ENCODE measurements around the gene NKD2.

The NKD2 gene

DNA sequence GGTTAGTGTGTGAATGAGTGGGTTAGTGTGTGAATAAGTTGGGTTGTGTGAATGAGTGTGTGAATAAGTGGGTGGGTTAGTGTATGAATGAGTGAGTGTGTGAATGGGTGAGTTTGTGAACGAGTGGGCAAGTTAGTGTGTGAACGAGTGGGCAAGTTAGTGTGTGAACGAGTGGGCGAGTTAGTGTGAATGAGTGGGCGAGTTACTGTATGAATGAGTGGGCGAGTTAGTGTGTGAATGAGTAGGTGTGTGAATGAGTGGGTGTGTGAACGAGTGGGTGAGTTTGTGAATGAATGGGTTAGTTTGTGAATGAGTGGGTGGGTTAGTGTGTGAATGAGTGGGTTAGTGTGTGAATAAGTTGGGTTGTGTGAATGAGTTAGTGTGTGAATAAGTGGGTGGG is 34.7 kb downstream of the NKD2 start:
- DNase-seq (ENCODE audit: low read depth in 2 of 2) = no peak

DNA sequence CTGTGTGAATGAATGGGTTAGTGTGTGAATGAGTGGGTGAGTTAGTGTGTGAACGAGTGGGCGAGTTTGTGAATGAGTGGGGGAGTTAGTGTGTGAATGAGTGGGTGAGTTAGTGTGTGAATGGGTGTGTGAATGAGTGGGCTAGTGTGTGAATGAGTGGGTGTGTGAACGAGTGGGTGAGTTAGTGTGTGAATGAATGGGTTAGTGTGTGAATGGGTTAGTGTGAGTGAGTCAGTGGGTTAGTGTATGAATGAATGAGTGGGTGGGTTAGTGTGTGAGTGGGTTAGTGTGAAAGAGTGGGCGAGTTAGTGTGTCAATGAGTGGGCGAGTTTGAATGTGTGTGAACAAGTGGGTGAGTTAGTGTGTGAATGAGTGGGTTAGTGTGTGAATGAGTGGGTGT is 35.5 kb downstream of the NKD2 start:
- DNase-seq (ENCODE audit: low read depth in 2 of 2) = no peak

DNA sequence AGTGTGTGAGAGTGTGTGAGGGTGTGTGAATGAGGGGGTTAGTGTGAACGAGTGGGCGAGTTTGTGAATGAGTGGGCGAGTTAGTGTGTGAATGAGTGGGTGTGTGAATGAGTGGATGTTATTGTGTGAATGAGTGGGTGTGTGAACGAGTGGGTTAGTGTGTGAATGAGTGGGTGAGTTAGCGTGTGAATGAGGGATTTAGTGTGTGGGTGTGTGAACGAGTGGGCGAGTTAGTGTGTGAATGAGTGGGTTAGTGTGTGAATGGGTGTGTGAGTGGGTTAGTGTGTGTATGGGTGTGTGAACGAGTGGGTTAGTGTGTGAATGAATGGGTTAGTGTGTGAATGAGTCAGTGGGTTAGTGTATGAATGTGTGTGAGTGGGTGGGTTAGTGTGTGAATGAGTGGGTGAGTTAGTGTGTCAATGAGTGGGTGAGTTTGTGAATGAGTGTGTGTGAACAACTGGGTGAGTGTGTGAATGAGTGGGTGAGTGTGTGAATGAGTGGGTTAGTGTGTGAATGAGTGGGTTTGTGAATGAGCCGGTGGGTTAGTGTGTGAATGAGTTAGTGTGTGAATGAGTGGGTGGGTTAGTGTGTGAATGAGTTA is 37.5 kb downstream of the NKD2 start:
- no peak for DNase-seq (ENCODE audit: low read depth in 2 of 2)

DNA sequence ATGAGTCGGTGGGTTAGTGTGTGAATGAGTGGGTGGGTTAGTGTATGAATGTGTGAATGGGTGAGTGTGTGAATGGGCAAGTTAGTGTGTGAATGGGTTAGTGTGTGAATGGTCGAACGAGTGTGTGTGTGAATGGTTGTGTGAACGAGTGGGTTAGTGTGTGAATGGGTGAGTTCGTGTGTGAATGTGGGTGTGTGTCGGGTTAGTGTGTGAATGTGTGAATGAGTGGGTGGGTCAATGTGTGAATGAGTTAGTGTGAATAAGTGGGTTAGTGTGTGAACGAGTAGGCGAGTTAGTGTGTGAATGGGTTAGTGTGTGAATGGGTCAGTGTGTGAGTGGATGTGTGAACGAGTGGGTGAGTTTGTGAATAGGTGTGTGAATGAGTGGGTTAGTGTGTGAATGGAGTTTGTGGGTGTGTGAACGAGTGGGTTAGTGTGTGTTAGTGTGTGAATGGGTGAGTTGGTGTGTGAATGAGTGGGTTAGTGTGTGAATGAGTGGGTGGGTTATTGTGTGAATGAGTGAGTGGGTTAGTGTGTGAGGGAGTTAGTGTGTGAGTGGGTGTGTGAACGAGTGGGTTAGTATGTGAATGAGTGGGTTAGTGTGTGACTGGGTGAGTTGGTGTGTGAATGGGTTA is 38.8 kb downstream of the NKD2 start:
- DNase-seq (ENCODE audit: low read depth in 2 of 2) = no peak

DNA sequence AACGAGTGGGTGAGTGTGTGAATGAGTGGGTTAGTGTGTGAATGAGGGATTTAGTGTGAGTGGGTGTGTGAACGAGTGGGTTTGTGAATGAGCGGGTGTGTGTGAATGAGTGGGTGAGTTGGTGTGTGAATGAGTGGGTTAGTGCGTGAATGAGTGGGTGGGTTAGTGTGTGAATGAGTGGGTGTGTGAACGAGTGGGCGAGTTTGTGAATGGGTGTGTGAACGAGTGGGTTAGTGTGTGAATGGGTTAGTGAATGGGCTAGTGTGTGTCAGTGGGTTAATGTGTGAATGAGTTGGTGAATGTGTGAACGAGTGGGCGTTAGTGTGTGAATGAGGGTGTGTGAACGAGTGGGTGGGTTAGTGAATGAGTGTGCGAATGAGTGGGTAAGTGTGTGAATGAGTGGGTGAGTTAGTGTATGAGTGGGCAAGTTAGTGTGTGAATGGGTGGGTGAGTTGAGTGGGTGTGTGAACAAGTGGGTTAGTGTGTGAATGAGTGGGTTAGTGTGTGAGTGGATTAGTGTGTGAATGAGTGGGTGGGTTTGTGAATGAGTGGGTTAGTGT is 39.6 kb downstream of the NKD2 start:
- DNase-seq (ENCODE audit: low read depth in 2 of 2) = no peak

DNA sequence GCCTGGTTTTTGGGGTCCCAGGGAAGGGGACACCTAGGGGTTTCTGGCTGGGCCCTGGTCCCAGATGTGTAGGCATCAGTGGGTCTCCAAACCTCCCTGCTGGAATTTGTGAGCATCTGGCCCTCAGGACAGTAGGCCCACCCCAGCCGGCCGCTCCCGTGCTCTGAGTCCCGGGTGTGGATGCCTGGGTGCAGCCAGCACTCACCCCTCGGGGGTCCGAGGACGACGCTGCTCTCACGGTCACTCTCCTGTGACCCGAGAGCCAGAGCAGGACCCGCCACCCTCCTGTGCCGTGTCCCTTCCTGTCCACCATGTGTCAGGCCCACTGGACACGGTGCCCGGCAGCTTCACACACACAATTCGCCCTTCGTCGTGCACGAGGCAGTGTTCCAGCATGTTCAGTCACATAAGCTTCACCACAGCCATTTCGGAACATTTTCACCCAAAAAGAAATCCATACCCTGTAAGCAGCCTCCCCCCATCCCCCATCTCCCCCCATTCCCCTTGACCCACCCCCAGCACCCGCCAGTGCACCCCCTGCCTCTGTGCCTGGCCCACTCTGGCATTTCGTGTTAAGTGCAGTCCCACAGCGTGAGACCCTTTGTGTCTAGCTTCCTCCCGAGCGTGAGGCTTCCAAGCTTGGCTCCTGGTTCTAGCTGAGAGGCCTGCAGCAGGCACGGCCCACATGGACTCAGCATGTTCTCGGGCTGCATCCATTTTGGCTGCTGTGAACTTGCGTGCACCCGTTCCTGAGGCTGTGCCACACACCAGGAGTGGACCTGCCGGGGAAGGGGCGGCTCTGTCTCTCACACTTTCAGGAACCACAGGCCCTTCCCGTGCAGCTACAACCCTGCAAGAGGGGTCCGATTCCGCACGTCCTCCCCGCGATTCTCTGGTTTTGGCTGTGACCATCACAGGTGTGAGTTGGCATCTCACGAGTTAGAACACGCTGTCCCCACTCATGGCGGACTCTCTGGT is 40.5 kb downstream of the NKD2 start:
- no peak for DNase-seq (ENCODE audit: low read depth in 2 of 2)

DNA sequence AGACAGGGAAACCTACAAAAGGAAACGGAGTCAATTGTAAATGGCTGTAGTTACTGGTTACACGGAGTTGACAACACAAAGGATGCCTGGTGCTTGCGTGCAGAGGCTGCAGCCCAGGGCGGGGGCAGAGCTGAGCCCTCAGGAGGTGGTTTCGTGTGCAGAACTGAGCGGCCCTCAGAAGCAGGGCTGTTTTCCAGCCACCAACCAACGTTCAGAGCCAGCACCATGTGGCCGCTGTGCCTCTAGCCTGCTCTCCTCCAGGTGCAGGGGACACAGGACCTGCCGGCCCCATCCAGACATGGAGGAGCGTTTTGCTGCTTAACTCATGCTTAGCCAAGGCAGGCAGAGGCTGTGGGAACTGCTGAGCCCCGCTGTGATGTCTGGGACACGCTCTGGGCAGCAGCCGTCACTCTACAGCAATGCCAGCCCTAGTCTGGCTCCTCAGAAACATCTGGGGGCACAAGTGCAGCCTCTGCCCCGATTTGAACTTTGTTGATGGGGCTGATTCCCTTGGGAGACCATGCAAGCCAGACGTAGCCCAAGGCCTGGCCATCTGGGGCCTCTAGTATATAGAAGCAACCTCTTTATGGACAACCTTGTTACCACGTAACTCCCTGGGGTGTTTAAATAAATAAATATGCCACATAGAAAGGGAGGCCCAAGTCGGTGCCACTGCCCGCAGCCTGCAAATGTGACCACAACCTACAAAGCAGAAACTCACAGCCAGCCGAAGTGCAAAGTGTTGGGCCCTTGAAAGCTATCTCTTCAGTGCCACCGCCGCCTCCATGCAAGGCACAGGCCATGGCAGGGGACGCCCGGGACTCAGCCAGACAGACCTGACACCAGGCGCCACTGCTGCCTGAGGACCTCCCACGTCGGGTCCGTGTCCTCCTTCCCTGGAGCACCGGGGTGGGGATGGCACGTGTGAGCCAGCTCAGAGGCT is 42.1 kb downstream of the NKD2 start:
- no peak for DNase-seq (ENCODE audit: low read depth in 2 of 2)

DNA sequence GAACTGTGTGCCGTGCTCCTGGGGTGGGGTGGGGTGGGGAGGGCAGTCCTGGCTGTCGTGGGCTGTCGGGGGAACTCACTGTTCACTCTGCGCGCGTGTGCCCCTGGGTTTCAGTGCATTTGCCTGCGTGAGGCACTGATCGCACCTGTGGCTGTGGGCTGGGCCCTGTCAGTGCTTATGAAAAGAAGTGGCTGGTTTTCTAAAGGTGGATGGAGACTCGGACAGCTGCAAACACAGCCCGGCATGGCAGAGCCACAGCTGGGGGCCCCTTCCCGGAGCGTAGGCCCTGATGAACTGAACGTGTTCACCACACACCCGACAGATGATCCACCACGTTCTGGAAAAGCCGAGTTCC is 42.7 kb downstream of the NKD2 start:
- no peak for DNase-seq (ENCODE audit: low read depth in 2 of 2)

DNA sequence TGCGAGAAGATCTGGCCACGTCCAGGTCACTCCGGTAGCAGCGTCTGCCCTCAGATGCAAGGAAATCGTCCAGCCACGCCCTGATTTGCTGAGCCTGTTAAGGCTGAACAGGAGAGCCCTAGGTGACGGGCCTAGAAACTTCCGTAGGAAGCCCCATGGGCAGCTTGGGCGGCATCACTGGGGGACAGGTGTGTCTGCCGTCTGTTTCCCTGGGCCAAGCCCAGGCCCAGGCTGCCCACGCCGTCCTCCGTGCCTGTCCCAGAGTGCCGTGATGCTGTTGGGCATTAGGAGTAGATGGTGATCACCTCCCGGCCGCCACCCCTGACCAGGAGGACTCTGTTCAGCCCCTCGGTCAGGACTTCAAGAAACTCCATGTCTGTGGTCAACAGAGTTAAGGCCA is 43.5 kb downstream of the NKD2 start:
- no peak for DNase-seq (ENCODE audit: low read depth in 2 of 2)

DNA sequence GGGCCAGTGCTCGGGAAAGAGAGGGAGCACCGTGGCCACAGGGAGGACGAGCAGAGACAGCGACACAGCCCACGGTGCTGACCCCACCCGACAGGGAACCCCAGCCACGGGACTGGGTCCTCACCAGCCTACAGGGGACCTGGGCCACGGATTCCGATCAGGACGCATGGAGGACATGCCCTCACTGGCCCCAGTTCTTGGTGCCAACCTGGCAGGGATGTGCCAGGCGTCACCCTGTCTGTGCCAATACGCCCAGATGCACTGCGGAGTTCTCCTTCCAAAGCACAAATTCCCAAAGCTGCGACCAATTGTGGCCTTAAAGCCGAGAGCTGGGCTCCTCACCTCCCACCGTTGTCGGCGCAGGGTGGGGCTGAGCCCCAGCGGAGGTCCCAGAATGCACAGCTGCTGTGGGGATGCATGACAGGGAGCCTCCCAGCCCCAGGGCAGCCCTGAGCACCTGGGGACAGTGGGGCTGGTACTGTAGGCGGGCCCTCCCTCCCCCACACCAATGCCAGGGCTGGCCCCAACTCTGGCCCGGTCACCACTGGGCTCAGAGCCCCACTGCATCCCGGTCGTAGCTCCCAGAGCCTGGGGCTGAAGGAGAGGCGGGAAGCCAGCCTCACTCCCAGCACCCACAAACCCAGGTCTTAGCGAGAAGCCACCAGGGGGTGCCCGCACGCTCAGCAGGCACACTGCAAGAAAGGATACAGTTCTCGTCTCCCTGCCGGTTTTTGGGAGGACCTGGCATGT is 44.2 kb downstream of the NKD2 start:
- no peak for DNase-seq (ENCODE audit: low read depth in 2 of 2)

DNA sequence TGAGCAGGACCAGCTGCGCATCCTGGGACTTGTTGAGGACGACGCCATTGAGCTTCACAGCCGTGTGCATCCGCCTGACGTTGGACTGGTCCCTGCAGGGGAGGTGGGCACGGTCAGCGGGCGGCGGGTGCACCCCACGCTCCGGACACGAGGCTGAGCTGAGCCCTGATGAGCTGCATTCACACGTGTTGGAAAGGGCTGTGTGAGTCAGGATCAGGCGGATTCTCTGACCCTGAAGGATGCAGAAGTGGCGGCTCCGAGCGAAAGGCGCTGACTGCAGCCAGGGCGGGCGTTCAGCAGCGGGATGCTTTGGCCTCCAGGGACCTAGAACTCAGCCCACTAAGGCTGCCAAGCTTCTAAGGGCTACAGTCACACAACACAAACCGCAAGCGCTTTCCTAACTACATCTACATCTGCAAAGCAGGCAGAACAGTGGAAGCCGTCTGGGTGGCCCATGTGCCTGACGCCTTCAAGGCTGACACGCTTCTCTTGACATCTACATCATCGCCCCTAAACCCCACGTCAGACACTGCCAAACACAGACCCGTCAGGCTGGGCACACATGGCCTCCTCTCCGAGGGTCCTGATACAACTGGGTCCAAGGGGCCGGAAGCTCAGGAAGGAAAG is 44.9 kb downstream of the NKD2 start:
- DNase-seq (ENCODE audit: low read depth in 2 of 2) = no peak

DNA sequence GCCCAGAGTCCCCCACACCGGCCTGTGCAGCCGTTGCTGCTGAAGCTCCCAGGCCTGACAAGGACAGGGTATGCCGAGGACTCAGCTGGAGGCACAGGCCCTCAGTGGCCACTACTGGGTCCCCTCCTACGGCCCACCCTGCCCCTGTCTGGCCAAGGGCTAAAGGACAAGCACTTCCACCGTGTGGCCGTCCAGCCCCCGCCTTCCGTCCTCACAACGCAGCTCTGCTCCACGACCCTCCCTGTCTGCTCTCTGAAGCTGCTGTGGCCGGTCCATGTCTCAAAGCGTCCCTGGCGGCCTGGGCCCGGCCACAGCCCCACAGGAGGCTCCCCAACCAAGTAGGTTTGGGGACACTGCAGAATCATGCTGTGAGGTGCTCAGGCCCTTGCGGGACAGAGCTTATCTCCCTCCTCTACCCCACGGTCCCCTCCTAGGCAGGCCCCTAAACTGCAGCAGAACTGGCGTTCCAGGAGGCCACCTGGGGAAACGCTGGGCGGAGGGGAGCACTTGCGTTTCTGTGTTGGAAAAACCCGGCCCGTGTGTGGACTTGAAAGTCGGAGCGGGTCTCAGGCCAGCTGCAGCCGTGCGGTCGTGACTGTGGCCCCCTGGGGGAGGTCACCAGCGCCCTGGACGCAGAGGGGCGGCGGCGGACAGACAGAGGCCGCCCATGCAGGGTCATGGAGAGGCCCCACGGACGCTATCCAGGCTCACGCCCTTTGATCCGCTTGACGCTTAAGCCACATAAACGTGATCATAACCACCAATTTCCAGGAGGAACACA is 45.6 kb downstream of the NKD2 start:
- DNase-seq (ENCODE audit: low read depth in 2 of 2) = no peak

DNA sequence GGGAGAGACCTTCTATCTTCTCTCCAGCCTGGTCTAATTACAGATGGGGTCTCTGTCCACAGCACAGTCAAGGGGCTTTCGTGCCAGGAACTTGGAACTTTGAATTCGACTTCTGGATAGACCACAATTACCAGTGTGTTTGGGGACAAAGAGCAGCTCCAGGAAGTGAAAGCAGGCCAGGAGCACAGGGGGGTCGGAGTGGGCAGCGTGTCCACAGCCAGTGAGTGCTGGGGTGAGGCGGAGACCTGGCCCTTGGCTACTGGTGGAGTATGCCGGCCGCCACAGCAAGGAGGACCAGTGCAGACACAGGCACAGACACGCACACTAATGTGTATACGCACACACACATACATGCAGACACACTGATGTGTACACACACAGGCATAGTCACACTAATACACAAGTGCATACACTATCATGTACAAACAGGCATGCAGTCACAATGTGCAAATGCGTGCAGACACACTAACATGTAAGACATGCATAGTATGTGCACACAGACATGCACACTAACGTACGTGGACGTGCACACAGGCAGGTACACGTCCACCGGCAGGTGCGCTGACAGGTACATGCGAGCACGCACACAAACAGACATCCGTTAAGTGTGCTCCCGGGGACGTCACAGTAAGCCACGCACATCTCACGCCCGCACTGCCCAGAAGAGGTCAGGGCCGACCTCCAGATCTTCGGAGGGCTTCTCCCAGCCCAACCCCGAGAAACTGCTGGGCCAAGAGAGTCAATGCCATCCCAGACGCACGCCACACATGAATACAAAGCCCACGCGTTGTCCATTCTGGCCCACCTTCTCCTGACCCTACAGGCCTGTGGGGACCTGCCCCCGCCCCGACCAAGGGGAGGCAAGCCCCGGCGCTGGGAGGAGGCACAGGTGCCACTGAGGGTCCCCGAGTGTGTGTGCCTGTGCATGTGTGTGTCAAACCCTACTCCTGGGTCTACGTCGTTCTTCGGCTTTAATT is 46.5 kb downstream of the NKD2 start:
- DNase-seq (ENCODE audit: low read depth in 2 of 2) = no peak

DNA sequence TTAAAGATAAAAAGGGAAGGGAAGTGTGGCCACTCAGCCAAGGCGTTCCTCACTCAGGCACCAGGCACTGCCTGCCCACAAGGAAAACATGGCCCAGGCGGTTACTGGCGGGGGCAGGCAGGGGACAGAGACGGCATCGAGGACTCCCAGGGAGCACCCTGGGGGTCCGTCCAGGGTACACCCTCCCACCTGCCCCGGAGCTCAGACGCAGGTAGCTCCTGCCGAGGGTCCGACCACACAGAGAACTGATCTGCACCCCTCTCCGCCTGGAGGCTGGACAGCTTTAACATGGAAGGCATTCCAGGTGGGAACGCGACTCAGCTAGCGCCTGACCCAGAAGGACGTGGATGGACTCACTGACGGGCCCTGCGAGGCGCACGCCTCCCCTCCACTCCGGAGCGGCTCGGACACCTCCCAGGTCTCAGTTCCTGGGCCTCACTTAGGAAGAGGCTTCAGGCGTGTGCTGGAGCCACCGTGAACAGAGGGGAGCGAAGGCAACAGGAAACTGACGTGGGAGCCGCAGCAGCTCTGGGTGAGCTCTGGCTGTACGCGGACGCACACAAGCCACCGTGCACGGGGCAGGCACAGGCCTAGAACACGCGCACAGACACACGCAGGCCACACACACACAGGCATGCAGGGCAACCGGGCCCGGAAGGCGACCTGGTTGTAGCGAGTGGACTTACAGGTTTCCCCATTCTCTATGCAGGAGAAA is 47.5 kb downstream of the NKD2 start:
- DNase-seq (ENCODE audit: low read depth in 2 of 2) = no peak

DNA sequence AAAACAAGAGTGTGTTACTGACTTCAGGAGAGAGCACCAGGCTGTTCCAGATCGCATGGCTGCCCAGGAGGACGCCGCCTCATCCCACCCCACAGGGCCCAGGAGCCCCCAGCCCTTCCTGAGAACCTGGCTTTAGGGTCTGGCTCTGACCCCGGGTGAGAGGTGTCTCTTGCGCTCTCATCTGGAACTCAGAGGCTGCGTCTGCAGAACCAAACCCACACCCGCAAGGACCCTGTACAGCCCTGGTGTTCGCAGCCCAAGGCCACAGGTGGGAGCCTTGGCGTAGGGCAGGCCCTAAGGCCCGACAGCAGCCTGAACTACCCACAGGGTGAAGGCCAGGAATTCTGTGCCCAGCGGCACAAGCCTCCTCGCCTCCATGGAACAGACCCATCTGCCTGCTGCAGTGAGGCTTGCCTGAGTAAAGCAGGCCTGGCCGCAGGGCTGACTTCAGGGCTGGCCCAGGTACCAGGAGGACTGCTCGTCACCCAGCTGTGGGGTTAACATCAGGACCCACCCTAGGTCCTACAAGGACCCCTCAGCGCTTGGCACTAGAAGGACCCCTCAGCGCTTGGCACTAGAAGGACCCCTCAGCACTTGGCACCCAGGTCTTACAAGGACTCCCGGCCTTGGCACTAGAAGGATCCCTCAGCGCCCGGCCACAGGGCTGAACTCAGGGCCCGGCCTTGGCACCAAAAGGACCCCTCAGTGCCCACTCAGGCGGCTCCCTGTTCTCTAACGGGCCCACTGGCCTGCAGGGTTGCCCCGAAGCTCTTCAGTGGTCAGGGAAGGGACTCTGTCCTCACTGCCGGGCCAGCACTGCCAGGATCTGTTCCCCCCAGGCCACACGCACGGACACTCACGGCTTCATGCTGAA is 48.2 kb downstream of the NKD2 start:
- no peak for DNase-seq (ENCODE audit: low read depth in 2 of 2)

DNA sequence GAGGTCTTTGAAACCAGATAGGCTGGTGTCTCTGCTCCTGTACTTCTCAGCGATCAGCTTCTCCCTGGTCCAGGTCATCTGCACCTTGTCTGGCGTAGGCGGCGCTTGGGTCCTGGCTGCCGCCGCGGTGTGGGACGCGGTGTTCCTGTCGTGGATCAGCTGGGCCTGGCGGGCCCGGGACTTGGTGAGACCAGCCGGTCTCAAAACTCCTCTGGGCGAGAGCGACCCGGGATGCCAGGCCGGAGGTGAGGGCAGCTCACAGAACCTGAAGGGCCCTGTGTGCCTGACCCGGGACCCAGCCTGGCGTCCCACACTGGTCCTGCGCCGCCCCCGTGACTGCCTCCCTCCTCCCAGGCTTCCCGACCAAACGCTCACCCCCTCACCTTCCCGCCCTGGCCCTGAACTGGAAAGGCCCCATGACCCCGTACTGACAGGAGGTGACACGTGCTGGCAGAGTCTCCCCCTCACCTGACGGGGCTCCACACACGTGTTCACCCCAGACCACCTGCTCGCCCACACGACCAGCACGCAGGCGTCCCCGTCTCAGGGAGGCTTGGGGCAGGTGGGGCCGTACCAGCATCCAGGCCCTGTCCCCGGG is 49.0 kb downstream of the NKD2 start:
- no peak for DNase-seq (ENCODE audit: low read depth in 2 of 2)

All from activated CD4-positive, alpha-beta T cell treated with anti-CD3 and anti-CD28 coated beads for 24 hours (primary cell).